Activated T-cell treated with anti-CD3 and anti-CD28 coated beads, Interleukin-2, amount 50 U/mL, for 4 hours (primary cell): Measurements from ENCODE around the gene CAMSAP3. TPM values are rescaled to one million over a fixed set of nuclear protein-coding genes. Genes with fewer than 3 reads are reported as not detected.

Experiments used
- ATAC-seq, 2 donors: fragments of 200-7000 bp; cut with Tn5 transposase; one replicate each; pipeline ENCODE4 v1.10.0; 2021
- DNase-seq: peaks from one replicate; pipeline ENCODE4 v3.0.0-alpha.2; 2020
- H3K27me3 Mint-ChIP-seq: one replicate; pipeline ENCODE4 v1.8.0; 2021; ENCODE audit warnings: low read depth, mixed read lengths
- H3K36me3 Mint-ChIP-seq: one replicate; pipeline ENCODE4 v1.8.0; 2022; ENCODE audit warnings: mixed read lengths; ENCODE audit not compliant: insufficient read depth
- H3K4me1 Mint-ChIP-seq: one replicate; pipeline ENCODE4 v1.8.0; 2021; ENCODE audit warnings: low read depth, mixed read lengths
- H3K4me3 Mint-ChIP-seq: one replicate; pipeline ENCODE4 v1.8.0; 2021; ENCODE audit warnings: mild to moderate bottlenecking, moderate library complexity, mixed read lengths
- H3K9me3 Mint-ChIP-seq: one replicate; pipeline ENCODE4 v1.8.0; 2021; ENCODE audit warnings: mixed read lengths
- total RNA-seq, 3 donors: library from RNA; stranded (reverse); gene quantifications; one replicate each; pipeline ENCODE4 v1.2.1, GENCODE V29; 2021

CAMSAP3 gene
- total RNA-seq, 3 donors from 2014 or later, result 0.34 to 0.38 (median 0.38) TPM

GRCh38 chr19:7655581-7655980 is 59.9 kb downstream of the CAMSAP3 start:
- Mint-ChIP-seq H3K4me3 (no peak overlapping the region), H3K36me3 (no peaks in the 10 kb centered on the region), H3K4me1 (peaks cover 22% of the 10 kb centered on the region), H3K27me3 (no peaks in the 10 kb centered on the region), H3K9me3 (no peaks in the 10 kb centered on the region)
- ATAC-seq (no peak), DNase-seq (no peak)

DNA sequence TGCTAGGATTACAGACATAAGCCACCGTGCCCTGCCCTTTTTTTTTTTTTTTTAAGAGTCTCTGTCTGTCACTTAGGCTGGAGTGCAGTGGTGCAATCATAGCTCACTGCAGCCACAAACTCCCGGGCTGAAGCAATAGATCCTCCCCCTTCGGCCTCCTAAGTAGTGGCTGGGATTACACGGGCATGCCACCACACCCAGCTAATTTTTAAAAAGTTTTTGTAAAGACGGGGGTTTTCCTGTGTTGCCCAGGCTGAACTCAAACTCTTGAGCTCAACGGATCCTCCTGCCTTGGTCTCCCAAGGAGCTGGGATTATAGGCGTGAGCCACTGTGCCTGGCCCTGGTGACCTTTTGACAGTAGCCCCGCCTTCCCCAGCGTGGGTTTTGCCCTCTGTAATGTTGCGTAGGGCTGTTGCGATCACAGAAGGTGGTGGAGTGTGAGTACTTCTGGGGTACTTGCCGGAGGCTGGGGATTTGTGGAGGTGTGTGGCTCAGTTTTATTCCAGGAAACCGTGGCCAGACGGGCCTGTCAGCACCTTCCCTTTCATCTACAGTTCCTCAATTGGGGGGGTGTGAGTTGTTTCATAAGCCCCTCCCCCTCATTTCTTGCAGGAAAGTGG is 61.6 kb downstream of the CAMSAP3 start:
- Mint-ChIP-seq H3K4me1 (peaks cover 18% of the 10 kb centered on the region), H3K4me3 (no peak overlapping the region), H3K27me3 (no peaks in the 10 kb centered on the region), H3K9me3 (no peaks in the 10 kb centered on the region), H3K36me3 (no peaks in the 10 kb centered on the region)
- ATAC-seq, result peak; percentile 24 to 37
- DNase-seq, result no peak

DNA sequence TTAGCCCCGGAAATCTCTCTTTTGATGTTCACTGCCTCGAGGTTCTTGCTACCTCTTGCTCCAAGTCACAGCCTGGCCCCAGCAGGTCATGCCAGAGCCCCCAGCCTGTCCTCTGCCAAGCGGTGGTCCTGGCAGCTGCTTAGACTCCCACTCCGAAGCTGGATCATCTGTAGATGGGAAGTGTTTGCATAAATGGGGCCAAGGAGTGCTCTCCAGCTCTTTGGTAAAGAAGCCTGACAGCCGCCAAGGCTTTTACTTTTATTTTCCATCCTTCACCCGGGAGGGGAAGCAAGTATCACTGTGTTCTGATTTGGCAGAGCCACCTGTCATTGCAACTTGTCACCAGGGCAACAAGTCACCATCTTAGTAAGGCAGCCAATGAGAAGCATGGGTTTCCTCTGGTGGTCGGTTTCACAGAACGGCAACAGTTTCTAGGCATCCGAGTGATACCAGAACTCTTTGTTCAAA is 62.6 kb downstream of the CAMSAP3 start:
- no peaks in the 10 kb centered on the region for H3K27me3 Mint-ChIP-seq
- peak overlapping the region; percentile 49 for H3K4me3 Mint-ChIP-seq
- ATAC-seq (peak; percentile 95 to 98), DNase-seq (no peak)
- H3K36me3 Mint-ChIP-seq, result no peaks in the 10 kb centered on the region
- H3K9me3 Mint-ChIP-seq, result no peaks in the 10 kb centered on the region
- H3K4me1 Mint-ChIP-seq, result peaks cover 12% of the 10 kb centered on the region

DNA sequence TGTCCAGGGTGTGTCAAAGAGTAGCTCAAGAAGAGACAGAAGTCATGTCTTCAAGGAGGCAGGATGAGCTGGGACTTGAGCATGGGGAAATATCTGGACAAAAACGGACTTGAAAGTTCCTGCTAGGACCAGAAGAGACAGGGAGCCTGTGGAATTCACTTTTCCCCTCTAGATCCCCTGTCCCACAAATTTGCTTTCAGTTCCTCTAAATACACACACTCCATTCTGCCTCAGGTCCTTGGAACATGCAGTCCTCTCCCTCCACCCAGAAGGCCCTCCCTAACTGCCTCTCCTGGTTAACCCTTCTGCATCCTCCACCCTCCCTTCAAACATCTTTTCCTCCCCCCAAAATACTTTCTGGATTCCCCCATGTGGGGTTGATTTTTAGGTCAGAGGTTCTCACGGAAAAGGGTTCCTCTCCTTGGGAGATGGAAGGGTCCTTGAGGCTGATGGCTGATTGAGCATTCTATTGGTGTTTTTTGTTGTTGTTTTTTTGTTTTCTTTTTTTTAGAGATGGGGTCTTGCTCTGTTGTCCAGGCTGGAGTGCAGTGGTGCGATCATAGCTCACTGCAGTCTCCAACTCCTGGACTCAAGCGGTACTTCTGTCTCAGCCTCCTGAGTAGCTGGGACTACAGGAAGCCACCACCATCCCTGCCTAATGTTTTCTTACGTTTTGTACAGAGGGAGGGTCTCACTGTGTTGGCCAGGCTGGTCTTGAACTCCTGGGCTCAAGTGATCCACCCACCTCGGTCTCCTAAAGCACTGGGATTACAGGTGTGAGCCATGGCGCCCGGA is 66.3 kb downstream of the CAMSAP3 start:
- ATAC-seq (no peak), DNase-seq (no peak)
- H3K36me3 Mint-ChIP-seq, result no peaks in the 10 kb centered on the region
- peaks cover 7% of the 10 kb centered on the region for H3K27me3 Mint-ChIP-seq
- no peak overlapping the region for H3K4me3 Mint-ChIP-seq
- H3K9me3 Mint-ChIP-seq, result no peaks in the 10 kb centered on the region
- peaks cover 12% of the 10 kb centered on the region for H3K4me1 Mint-ChIP-seq

DNA sequence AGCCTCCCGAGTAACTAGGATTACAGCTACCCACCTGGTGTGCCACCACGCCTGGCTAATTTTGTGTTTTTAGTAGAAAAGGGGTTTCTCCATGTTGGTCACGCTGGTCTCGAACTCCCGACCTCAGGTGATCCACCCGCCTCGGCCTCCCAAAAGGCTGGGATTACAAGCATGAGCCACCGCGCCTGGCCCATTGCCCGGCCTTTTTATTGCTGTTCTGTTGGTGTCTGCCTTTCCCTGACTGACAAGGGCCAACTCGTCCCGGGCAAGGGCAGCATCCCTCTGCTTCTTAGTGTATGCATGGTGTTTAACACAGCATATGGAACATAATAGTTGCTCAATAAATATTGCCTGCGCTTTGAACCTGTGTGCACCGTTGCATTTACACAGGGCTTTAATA is 67.0 kb downstream of the CAMSAP3 start:
- H3K4me1 Mint-ChIP-seq, result peaks cover 8% of the 10 kb centered on the region
- ATAC-seq, result no peak
- DNase-seq, result no peak
- no peak overlapping the region for H3K4me3 Mint-ChIP-seq
- no peaks in the 10 kb centered on the region for H3K9me3 Mint-ChIP-seq
- no peaks in the 10 kb centered on the region for H3K36me3 Mint-ChIP-seq
- peaks cover 8% of the 10 kb centered on the region for H3K27me3 Mint-ChIP-seq

- Mint-ChIP-seq H3K27me3 (peaks cover 12% of the 10 kb centered on the region), H3K4me1 (no peaks in the 10 kb centered on the region), H3K4me3 (no peak overlapping the region), H3K9me3 (no peaks in the 10 kb centered on the region), H3K36me3 (no peaks in the 10 kb centered on the region)
- ATAC-seq (no peak), DNase-seq (no peak)
Measured at GRCh38 chr19:7663706-7664105, 68.0 kb downstream of the CAMSAP3 start.

DNA sequence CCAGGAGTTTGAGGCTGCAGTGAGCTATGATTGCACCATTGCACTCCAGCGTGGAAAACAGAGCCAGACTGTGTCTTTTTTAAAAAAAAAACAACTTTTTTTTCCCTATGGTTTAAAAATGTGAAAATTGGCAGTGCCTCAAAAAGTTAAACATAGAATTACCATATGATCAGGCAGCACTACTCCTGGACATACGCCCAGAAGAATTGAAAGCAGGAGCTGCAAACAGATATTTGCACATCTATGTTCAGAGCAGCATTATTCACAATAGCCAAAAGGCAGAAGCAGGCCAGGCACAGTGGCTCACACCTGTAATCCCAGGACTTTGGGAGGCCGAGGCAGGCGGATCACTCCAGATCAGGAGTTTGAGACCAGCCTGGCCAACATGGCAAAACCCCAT is 69.4 kb downstream of the CAMSAP3 start:
- no peak overlapping the region for H3K4me3 Mint-ChIP-seq
- peaks cover 22% of the 10 kb centered on the region for H3K27me3 Mint-ChIP-seq
- H3K36me3 Mint-ChIP-seq, result no peaks in the 10 kb centered on the region
- no peak for ATAC-seq
- peaks cover 4% of the 10 kb centered on the region for H3K4me1 Mint-ChIP-seq
- no peaks in the 10 kb centered on the region for H3K9me3 Mint-ChIP-seq
- DNase-seq, result no peak

Other genes starting within 250 kb of the CAMSAP3 start
- gene ARHGEF18, start 246.9 kb upstream of the CAMSAP3 start, total RNA-seq, result 10 to 100 TPM; 33.2 to 38.6 (median 35.4) TPM
- gene PEX11G, start 106.8 kb upstream of the CAMSAP3 start, total RNA-seq, result 1 to 10 TPM in 1 of 3 donors, under 1 TPM in 2; 0.76 to 1.1 (median 0.90) TPM
- 1 to 10 TPM; 4.8 to 5.6 (median 5.1) TPM for gene ZNF358, start 79.8 kb upstream of the CAMSAP3 start, total RNA-seq
- gene MCOLN1, start 73.2 kb upstream of the CAMSAP3 start, total RNA-seq, result 10 to 100 TPM; 20.5 to 27.4 (median 22.6) TPM
- 100 to 1,000 TPM; 106 to 121 (median 107) TPM for gene PNPLA6, start 60.1 kb upstream of the CAMSAP3 start, total RNA-seq
- 10 to 100 TPM; 64.6 to 76.1 (median 67.2) TPM for gene XAB2, start 33.7 kb downstream of the CAMSAP3 start, total RNA-seq
- 100 to 1,000 TPM; 107 to 132 (median 128) TPM for gene PET100, start 33.9 kb downstream of the CAMSAP3 start, total RNA-seq
- gene PCP2, start 37.9 kb downstream of the CAMSAP3 start, total RNA-seq, result under 1 TPM in 1 of 3 donors, not detected in 2; 0.37 TPM
- gene STXBP2, start 41.2 kb downstream of the CAMSAP3 start, total RNA-seq, result 100 to 1,000 TPM; 113 to 119 (median 114) TPM
- not detected for gene RETN, start 73.2 kb downstream of the CAMSAP3 start, total RNA-seq
- not detected for gene MCEMP1, start 81.2 kb downstream of the CAMSAP3 start, total RNA-seq
- gene TRAPPC5, start 85.0 kb downstream of the CAMSAP3 start, total RNA-seq, result 100 to 1,000 TPM in 1 of 3 donors, 10 to 100 TPM in 2; 81.3 to 112 (median 89.8) TPM
- gene FCER2, start 106.3 kb downstream of the CAMSAP3 start, total RNA-seq, result 10 to 100 TPM in 2 of 3 donors, 1 to 10 TPM in 1; 6.9 to 52.7 (median 20.5) TPM
- gene CLEC4G, start 136.2 kb downstream of the CAMSAP3 start, total RNA-seq, result not detected
- gene CD209, start 151.7 kb downstream of the CAMSAP3 start, total RNA-seq, result not detected
- gene CLEC4M, start 167.4 kb downstream of the CAMSAP3 start, total RNA-seq, result not detected
- 1 to 10 TPM; 6.6 to 7.5 (median 7.1) TPM for gene EVI5L, start 234.4 kb downstream of the CAMSAP3 start, total RNA-seq